HCT116 (cell line): Measurements from ENCODE around the gene LSAMP. TPM values are rescaled to one million over a fixed set of nuclear protein-coding genes. Genes with fewer than 3 reads are reported as not detected.

Experiments used
- ATAC-seq: fragments of 200-7000 bp; cut with Tn5 transposase; 2 replicates; pipeline ENCODE4 v1.9.1; 2020; ENCODE audit warnings: mild to moderate bottlenecking, moderate library complexity
- BruUV-seq: library from RNA; stranded (reverse); fragments of 400-500 nt; replicated peaks from 2 replicates; lab custom pipeline; 2021; lab: Mats Ljungman, UMichigan
- CTCF ChIA-PET: fragments of 300-600 bp; sonication (Branson Sonifier 250); formaldehyde crosslinking; loops from one replicate; lab custom pipeline; 2021; ENCODE audit warnings: antibody characterized with exemption; lab: Charles Lee
- POLR2A ChIA-PET: fragments of 300-600, 350-600 bp; sonication (Branson Sonifier 250); formaldehyde crosslinking; loops from one replicate; lab custom pipeline; 2021; ENCODE audit warnings: antibody characterized with exemption; lab: Charles Lee
- RAD21 ChIA-PET, 2 experiments: fragments of 300-600 bp; sonication (Branson Sonifier 250); formaldehyde crosslinking; loops; one replicate each; lab custom pipeline; 2023; ENCODE audit warnings: low total read pairs in 2 of 2; ENCODE audit not compliant: uncharacterized antibody in 2 of 2, unreplicated experiment in 2 of 2, low non-redundant PET in 1 of 2; lab: Charles Lee
- DNase-seq: peaks from one replicate; pipeline ENCODE4 v3.0.0-alpha.2; 2010; ENCODE audit warnings: low read depth, low spot score
- H2AFZ ChIP-seq: fragments of 200-600 bp; shearing (Covaris generic), sonication (generic); 2 replicates; pipeline ENCODE4 v1.6.1; 2017; ENCODE audit warnings: low read depth, mixed run types, mixed read lengths, antibody characterized with exemption, low read length; ENCODE audit not compliant: poor library complexity, severe bottlenecking
- H3K27ac ChIP-seq: 2 replicates; pipeline ENCODE4 v1.5.1; 2012; ENCODE audit warnings: low read depth, low read length
- H3K27me3 ChIP-seq: fragments of 200-600 bp; sonication (generic); 2 replicates; pipeline ENCODE4 v1.6.1; 2016; ENCODE audit warnings: mixed run types, low read length, mixed read lengths; ENCODE audit not compliant: insufficient read depth
- H3K36me3 ChIP-seq, 2 experiments: fragments of 200-500 bp in 1 of 2; fragments of 200-600 bp in 1 of 2; sonication (Bioruptor generic) in 1 of 2; sonication (generic) in 1 of 2; 2 replicates each; pipeline versions ENCODE4 v1.5.1 to v1.6.1; 2014 to 2016; ENCODE audit warnings: low read length in 2 of 2, inconsistent platforms in 1 of 2, mixed read lengths in 1 of 2, mixed run types in 1 of 2; ENCODE audit not compliant: insufficient read depth in 2 of 2, control insufficient read depth in 1 of 2
- H3K4me1 ChIP-seq, 2 experiments: fragments of 200-600 bp in 1 of 2; sonication (generic) in 1 of 2; 2 replicates each; pipeline versions ENCODE4 v1.5.1 to v1.6.1; 2012 to 2017; ENCODE audit warnings: low read length in 2 of 2, inconsistent platforms in 1 of 2, mild to moderate bottlenecking in 1 of 2, mixed read lengths in 1 of 2, mixed run types in 1 of 2, moderate library complexity in 1 of 2; ENCODE audit not compliant: insufficient read depth in 2 of 2, control insufficient read depth in 1 of 2
- H3K4me2 ChIP-seq: fragments of 200-600 bp; sonication (generic); 2 replicates; pipeline ENCODE4 v1.6.1; 2017; ENCODE audit warnings: mixed run types, low read length, mixed read lengths
- H3K4me3 ChIP-seq, 2 experiments: fragments of 200-600 bp in 1 of 2; sonication (generic) in 1 of 2; replicated peaks in 1 of 2; 2 replicates each; pipeline ENCODE4 v1.5.1; 2011 to 2016; ENCODE audit warnings: low read length in 2 of 2, control low read depth in 1 of 2, low read depth in 1 of 2, mild to moderate bottlenecking in 1 of 2, mixed read lengths in 1 of 2, mixed run types in 1 of 2
- H3K79me2 ChIP-seq: fragments of 200-600 bp; sonication (generic); 2 replicates; pipeline ENCODE4 v1.6.1; 2017; ENCODE audit warnings: mild to moderate bottlenecking, mixed run types, low read length, moderate library complexity, mixed read lengths; ENCODE audit not compliant: insufficient read depth
- H3K9ac ChIP-seq: fragments of 200-600 bp; sonication (generic); 2 replicates; pipeline ENCODE4 v1.6.1; 2016; ENCODE audit warnings: low read length, mixed read lengths
- H3K9me2 ChIP-seq: fragments of 200-600 bp; sonication (generic), shearing (Covaris generic); 2 replicates; pipeline ENCODE4 v1.6.1; 2017; ENCODE audit warnings: mixed run types, mild to moderate bottlenecking, moderate library complexity; ENCODE audit not compliant: insufficient read depth
- H3K9me3 ChIP-seq, 2 experiments: fragments of 200-500 bp in 1 of 2; fragments of 200-600 bp in 1 of 2; sonication (Bioruptor generic) in 1 of 2; sonication (generic) in 1 of 2; 2 replicates each; pipeline ENCODE4 v1.6.1; 2014 to 2017; ENCODE audit warnings: low read length in 2 of 2, mixed read lengths in 2 of 2, inconsistent platforms in 1 of 2, low read depth in 1 of 2, mild to moderate bottlenecking in 1 of 2, mixed run types in 1 of 2, moderate library complexity in 1 of 2; ENCODE audit not compliant: control insufficient read depth in 1 of 2, insufficient read depth in 1 of 2
- H4K20me1 ChIP-seq: fragments of 200-600 bp; sonication (generic), shearing (Covaris generic); 2 replicates; pipeline ENCODE4 v1.6.1; 2017; ENCODE audit warnings: mixed run types, mild to moderate bottlenecking, moderate library complexity; ENCODE audit not compliant: insufficient read depth
- CBX3 ChIP-seq: IDR thresholded peaks from 2 replicates; pipeline ENCODE4 v1.6.1; 2012; ENCODE audit warnings: low read depth
- CEBPB ChIP-seq: IDR thresholded peaks from 2 replicates; pipeline ENCODE4 v1.6.1; 2012; ENCODE audit warnings: low read depth
- EGR1 ChIP-seq: IDR thresholded peaks from 2 replicates; pipeline ENCODE4 v1.6.1; 2012; ENCODE audit warnings: low read depth
- ELF1 ChIP-seq: IDR thresholded peaks from 2 replicates; pipeline ENCODE4 v1.6.1; 2012; ENCODE audit warnings: low read depth, borderline replicate concordance
- EZH2 ChIP-seq: fragments of 200-600 bp; sonication (generic); IDR thresholded peaks from 2 replicates; pipeline ENCODE4 v1.6.1; 2017; ENCODE audit warnings: antibody characterized with exemption, mixed run types
- EZH2phosphoT487 ChIP-seq: fragments of 200-600 bp; IDR thresholded peaks from 2 replicates; pipeline ENCODE4 v1.6.1; 2018; ENCODE audit warnings: antibody characterized with exemption, borderline replicate concordance
- FOSL1 ChIP-seq: IDR thresholded peaks from 2 replicates; pipeline ENCODE4 v1.6.1; 2012; ENCODE audit warnings: low read depth
- JUND ChIP-seq: IDR thresholded peaks from 2 replicates; pipeline ENCODE4 v1.6.1; 2012
- POLR2AphosphoS5 ChIP-seq: IDR thresholded peaks from 2 replicates; pipeline ENCODE4 v1.6.1; 2011; ENCODE audit warnings: mild to moderate bottlenecking, low read depth, low read length, moderate library complexity
- RAD21 ChIP-seq: IDR thresholded peaks from 2 replicates; pipeline ENCODE4 v1.6.1; 2012; ENCODE audit warnings: low read depth, mild to moderate bottlenecking
- REST ChIP-seq: IDR thresholded peaks from 2 replicates; pipeline ENCODE4 v1.6.1; 2012; ENCODE audit warnings: low read depth
- SIN3A ChIP-seq: IDR thresholded peaks from 2 replicates; pipeline ENCODE4 v1.6.1; 2012; ENCODE audit warnings: low read depth
- SP1 ChIP-seq: IDR thresholded peaks from 2 replicates; pipeline ENCODE4 v1.6.1; 2012; ENCODE audit warnings: low read depth
- ZFX ChIP-seq: fragments of 450-650 bp; IDR thresholded peaks from 2 replicates; pipeline ENCODE4 v1.6.1; 2017
- intact Hi-C: fragments of 100-400 bp; cut with micrococcal nuclease; formaldehyde crosslinking; loops from 2 replicates; pipeline ENCODE4 v1.10.0; 2022
- total RNA-seq: library from RNA; stranded (reverse); gene quantifications from one replicate; pipeline ENCODE4 v1.2.1, GENCODE V29; 2021; ENCODE audit not compliant: unreplicated experiment
- TF ChIP-seq, protein P1 (sequence below): IDR thresholded peaks from 2 replicates; pipeline ENCODE4 v1.6.1; 2012
- TF ChIP-seq, protein P2 (sequence below): IDR thresholded peaks from 2 replicates; pipeline ENCODE4 v1.6.1; 2012
- TF ChIP-seq, protein P3 (sequence below), 3 experiments: fragments of 200-600 bp in 1 of 3; sonication (generic) in 1 of 3; IDR thresholded peaks in 2 of 3; conservative IDR thresholded peaks in 1 of 3; 2 replicates each; pipeline ENCODE4 v1.5.1; 2012 to 2017; ENCODE audit warnings: low read depth in 2 of 3, low read length in 2 of 3, antibody characterized with exemption in 1 of 3, borderline replicate concordance in 1 of 3, control low read depth in 1 of 3, mild to moderate bottlenecking in 1 of 3, mixed read lengths in 1 of 3, mixed run types in 1 of 3, moderate library complexity in 1 of 3; ENCODE audit not compliant: insufficient read depth in 1 of 3

The LSAMP gene
- total RNA-seq, 1 experiment from 2014 or later, result 0.25 TPM

- POLR2A ChIA-PET, result no interaction called here
- Histone ChIP-seq H3K4me3 (no peak overlapping the region), H3K36me3 (no peaks in the 10 kb centered on the region), H3K9ac (no peak overlapping the region), H3K27ac (no peak overlapping the region), H3K9me3 (no peaks in the 10 kb centered on the region), H3K9me2 (no peaks in the 10 kb centered on the region), H3K4me1 (no peaks in the 10 kb centered on the region), H3K79me2 (no peaks in the 10 kb centered on the region)
- RAD21 ChIA-PET, result no interaction called here
- no TSS peak for BruUV-seq
- CTCF ChIA-PET, result no interaction called here
- no peak for DNase-seq
- TF ChIP-seq FOSL1, result no peak
- no peak for TF ChIP-seq CEBPB
- no peak for TF ChIP-seq CBX3
- TF ChIP-seq ZFX, result no peak
- TF ChIP-seq, protein P1, sequence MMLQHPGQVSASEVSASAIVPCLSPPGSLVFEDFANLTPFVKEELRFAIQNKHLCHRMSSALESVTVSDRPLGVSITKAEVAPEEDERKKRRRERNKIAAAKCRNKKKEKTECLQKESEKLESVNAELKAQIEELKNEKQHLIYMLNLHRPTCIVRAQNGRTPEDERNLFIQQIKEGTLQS, result no peak
- no peak for TF ChIP-seq POLR2AphosphoS5
- TF ChIP-seq, protein P2, sequence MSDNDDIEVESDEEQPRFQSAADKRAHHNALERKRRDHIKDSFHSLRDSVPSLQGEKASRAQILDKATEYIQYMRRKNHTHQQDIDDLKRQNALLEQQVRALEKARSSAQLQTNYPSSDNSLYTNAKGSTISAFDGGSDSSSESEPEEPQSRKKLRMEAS, result no peak
- no peak for TF ChIP-seq SP1
- TF ChIP-seq SIN3A, result no peak
- TF ChIP-seq EGR1, result no peak
- no peak for TF ChIP-seq ELF1
- TF ChIP-seq, protein P3, sequence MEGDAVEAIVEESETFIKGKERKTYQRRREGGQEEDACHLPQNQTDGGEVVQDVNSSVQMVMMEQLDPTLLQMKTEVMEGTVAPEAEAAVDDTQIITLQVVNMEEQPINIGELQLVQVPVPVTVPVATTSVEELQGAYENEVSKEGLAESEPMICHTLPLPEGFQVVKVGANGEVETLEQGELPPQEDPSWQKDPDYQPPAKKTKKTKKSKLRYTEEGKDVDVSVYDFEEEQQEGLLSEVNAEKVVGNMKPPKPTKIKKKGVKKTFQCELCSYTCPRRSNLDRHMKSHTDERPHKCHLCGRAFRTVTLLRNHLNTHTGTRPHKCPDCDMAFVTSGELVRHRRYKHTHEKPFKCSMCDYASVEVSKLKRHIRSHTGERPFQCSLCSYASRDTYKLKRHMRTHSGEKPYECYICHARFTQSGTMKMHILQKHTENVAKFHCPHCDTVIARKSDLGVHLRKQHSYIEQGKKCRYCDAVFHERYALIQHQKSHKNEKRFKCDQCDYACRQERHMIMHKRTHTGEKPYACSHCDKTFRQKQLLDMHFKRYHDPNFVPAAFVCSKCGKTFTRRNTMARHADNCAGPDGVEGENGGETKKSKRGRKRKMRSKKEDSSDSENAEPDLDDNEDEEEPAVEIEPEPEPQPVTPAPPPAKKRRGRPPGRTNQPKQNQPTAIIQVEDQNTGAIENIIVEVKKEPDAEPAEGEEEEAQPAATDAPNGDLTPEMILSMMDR (IDR thresholded peaks at IDR 0.05 in 2 of 3, conservative IDR thresholded peaks at IDR 0.05 in 1 of 3; ENCODE audit: borderline replicate concordance in 1 of 3, insufficient read depth in 1 of 3, low read depth in 2 of 3, low read length in 2 of 3), result peak; percentile 5 to 33 (median 11); a peak in 2 of 6 replicates
- TF ChIP-seq EZH2, result no peak
- no peak for TF ChIP-seq EZH2phosphoT487
- no peak for TF ChIP-seq REST
- TF ChIP-seq RAD21, result peak; percentile 21; the same call in 1 of the 2 replicates
- TF ChIP-seq JUND, result no peak
- TF ChIP-seq, all 23 proteins: peak for 2
- Histone ChIP-seq H4K20me1 (no peaks in the 10 kb centered on the region), H2AFZ (no peak overlapping the region), H3K27me3 (no peaks in the 10 kb centered on the region), H3K4me2 (no peak overlapping the region)
- intact Hi-C loops, result loop anchor here (10.0 kb wide), 1 partner anchor 309 kb away; no protein-coding TSS in a partner anchor
- ATAC-seq, result no peak
Measured at GRCh38 chr3:116453666-116454346, 8.5 kb upstream of the LSAMP start.
